ENCODE results near the gene CLOCK. TPM values are rescaled to one million over a fixed set of nuclear protein-coding genes. Genes with fewer than 3 reads are reported as not detected.
A peak's percentile ranks its signal among the peaks of the same experiment; 100 is the strongest.

CLOCK gene
- total and polyA plus RNA-seq, 11 donors: 8.3 to 42.1 (median 31.0) TPM

DNA sequence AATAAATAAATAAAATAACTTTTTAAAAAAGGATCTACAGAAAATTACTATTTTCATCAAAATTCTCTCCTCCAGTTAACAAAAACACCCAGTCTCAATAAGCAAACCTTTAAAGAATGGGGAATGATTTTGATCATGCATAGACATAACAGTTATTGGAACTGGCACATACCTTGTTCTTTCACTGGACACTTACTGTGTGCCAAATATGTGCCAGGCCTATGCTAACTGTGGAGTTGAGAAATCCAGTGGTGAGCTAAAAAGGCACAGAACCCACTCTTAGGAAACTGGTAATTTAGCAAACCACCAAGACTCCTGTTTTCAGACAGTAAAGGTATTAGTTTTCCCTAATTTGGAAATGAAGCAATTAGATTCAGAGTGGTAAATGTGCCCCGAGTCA, 39.1 kb downstream of the CLOCK start:
- WGBS, 4 donors: 91 to 98% (median 95%) methylated on average over 1 of the region's 1 CpG
- intact Hi-C loops (cut with DNase I): no loop called here
- H3K4me3 ChIP-seq: no peak overlapping the region
- H3K27ac ChIP-seq: peak overlapping the region in 1 of 12 donors; percentile 25
- peaks cover 0 to 6% (median 0%) of the 10 kb centered on the region in 12 donors for H3K9me3 ChIP-seq
- no peaks in the 10 kb centered on the region for H3K27me3 ChIP-seq
- peaks cover 0 to 14% (median 0%) of the 10 kb centered on the region in 12 donors for H3K4me1 ChIP-seq
- no peak for TF ChIP-seq POLR2A (IDR thresholded peaks at IDR 0.05)
- TF ChIP-seq, protein P1, sequence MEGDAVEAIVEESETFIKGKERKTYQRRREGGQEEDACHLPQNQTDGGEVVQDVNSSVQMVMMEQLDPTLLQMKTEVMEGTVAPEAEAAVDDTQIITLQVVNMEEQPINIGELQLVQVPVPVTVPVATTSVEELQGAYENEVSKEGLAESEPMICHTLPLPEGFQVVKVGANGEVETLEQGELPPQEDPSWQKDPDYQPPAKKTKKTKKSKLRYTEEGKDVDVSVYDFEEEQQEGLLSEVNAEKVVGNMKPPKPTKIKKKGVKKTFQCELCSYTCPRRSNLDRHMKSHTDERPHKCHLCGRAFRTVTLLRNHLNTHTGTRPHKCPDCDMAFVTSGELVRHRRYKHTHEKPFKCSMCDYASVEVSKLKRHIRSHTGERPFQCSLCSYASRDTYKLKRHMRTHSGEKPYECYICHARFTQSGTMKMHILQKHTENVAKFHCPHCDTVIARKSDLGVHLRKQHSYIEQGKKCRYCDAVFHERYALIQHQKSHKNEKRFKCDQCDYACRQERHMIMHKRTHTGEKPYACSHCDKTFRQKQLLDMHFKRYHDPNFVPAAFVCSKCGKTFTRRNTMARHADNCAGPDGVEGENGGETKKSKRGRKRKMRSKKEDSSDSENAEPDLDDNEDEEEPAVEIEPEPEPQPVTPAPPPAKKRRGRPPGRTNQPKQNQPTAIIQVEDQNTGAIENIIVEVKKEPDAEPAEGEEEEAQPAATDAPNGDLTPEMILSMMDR (IDR thresholded peaks at IDR 0.05): no peak
- H3K36me3 ChIP-seq: peaks cover 0 to 12% (median 4%) of the 10 kb centered on the region in 9 donors
- ATAC-seq: peak in 3 of 4 donors; percentile 66 to 78 (median 72)
- DNase-seq: no peak

GRCh38 chr4:55503169-55503568, 43.5 kb downstream of the CLOCK start:
- H3K36me3 ChIP-seq: peaks cover 0 to 10% (median 0%) of the 10 kb centered on the region in 9 donors
- intact Hi-C loops (cut with DNase I): no loop called here
- ATAC-seq (peak in 1 of 4 donors; percentile 69), DNase-seq (no peak)
- TF ChIP-seq, protein P1 (IDR thresholded peaks at IDR 0.05): no peak
- no peak for TF ChIP-seq POLR2A (IDR thresholded peaks at IDR 0.05)
- no peak overlapping the region for H3K4me3 ChIP-seq
- no peaks in the 10 kb centered on the region for H3K9me3 ChIP-seq
- H3K27ac ChIP-seq: no peak overlapping the region
- H3K27me3 ChIP-seq: no peaks in the 10 kb centered on the region
- H3K4me1 ChIP-seq: peaks cover 0 to 6% (median 0%) of the 10 kb centered on the region in 12 donors
- WGBS, 4 donors: 85 to 88% (median 87%) methylated on average over 2 of the region's 2 CpGs

DNA sequence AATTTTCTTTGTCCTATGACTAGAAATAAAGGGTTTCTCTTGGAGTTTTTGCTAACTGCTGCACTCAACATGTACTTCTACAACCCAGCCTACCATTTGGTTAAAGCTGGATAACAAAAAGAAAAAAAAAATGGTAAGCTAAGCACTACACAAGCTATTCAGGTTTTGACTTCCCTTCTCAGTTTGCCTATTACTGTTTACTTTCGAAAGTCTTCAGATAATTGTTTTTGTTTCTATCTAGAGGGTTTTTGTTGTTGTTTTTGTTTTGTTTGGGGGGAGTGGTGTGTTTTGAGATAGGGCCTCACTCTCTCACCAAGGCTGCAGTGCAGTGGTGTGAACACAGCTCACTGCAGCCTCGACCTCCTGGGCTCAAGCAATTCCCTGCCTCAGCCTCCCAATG, 46.6 kb downstream of the CLOCK start:
- Histone ChIP-seq H3K27me3 (no peaks in the 10 kb centered on the region), H3K4me1 (no peaks in the 10 kb centered on the region), H3K27ac (no peak overlapping the region), H3K36me3 (peaks cover 0 to 3% (median 0%) of the 10 kb centered on the region in 9 donors), H3K4me3 (no peak overlapping the region), H3K9me3 (peaks cover 0 to under 1% (median 0%) of the 10 kb centered on the region in 12 donors)
- DNase-seq (no peak), ATAC-seq (no peak)
- WGBS, 4 donors: 86 to 95% (median 93%) methylated on average over 2 of the region's 2 CpGs
- intact Hi-C loops (cut with DNase I): no loop called here
- TF ChIP-seq, protein P1 (IDR thresholded peaks at IDR 0.05): no peak
- no peak for TF ChIP-seq POLR2A (IDR thresholded peaks at IDR 0.05)

GRCh38 chr4:55499495-55499894, 47.2 kb downstream of the CLOCK start:
- H3K36me3 ChIP-seq: peaks cover 0 to 6% (median 0%) of the 10 kb centered on the region in 9 donors
- no peaks in the 10 kb centered on the region for H3K27me3 ChIP-seq
- WGBS, 4 donors: 87 to 95% (median 91%) methylated on average over 10 of the region's 10 CpGs

More at GRCh38 chr4:55499495-55499894, 47.2 kb downstream of the CLOCK start:
- H3K9me3 ChIP-seq: peaks cover 0 to 7% (median 0%) of the 10 kb centered on the region in 12 donors
- intact Hi-C loops (cut with DNase I): no loop called here
- DNase-seq (peak in 1 of 5 donors; percentile 21), ATAC-seq (no peak)
- no peak overlapping the region for H3K27ac ChIP-seq
- TF ChIP-seq POLR2A (IDR thresholded peaks at IDR 0.05): no peak
- TF ChIP-seq, protein P1 (IDR thresholded peaks at IDR 0.05): no peak
- H3K4me3 ChIP-seq: no peak overlapping the region
- no peaks in the 10 kb centered on the region for H3K4me1 ChIP-seq
